Kidney (tissue), 14 donors: Measurements from ENCODE around the gene FBXO2. TPM values are rescaled to one million over a fixed set of nuclear protein-coding genes. Genes with fewer than 3 reads are reported as not detected.

Experiments used
- DNase-seq, 5 donors: peaks; one replicate each; pipeline ENCODE4 v3.0.0-alpha.2; 2013 to 2020
- FAIRE-seq: peaks from 2 replicates; lab custom pipeline; 2012; peaks lifted over from hg19 to GRCh38; lab: Jason Lieb, UNC
- H3K27ac ChIP-seq, 2 donors: one replicate each; pipeline ENCODE4 v1.7.0; 2013; ENCODE audit warnings: low read depth in 2 of 2, low read length in 2 of 2, inconsistent platforms in 1 of 2
- H3K27me3 ChIP-seq: one replicate; pipeline ENCODE4 v1.7.1; 2013; ENCODE audit warnings: low read length, inconsistent platforms; ENCODE audit not compliant: control insufficient read depth, insufficient read depth
- H3K36me3 ChIP-seq, 3 donors: one replicate each; pipeline versions ENCODE4 v1.7.0 to v1.7.1; 2013; ENCODE audit warnings: low read length in 3 of 3, control low read depth in 1 of 3, inconsistent platforms in 1 of 3; ENCODE audit not compliant: insufficient read depth in 3 of 3, control insufficient read depth in 2 of 3
- H3K4me1 ChIP-seq, 3 donors: one replicate each; pipeline versions ENCODE4 v1.7.0 to v1.7.1; 2013; ENCODE audit warnings: low read length in 3 of 3, inconsistent platforms in 1 of 3, low read depth in 1 of 3; ENCODE audit not compliant: control insufficient read depth in 2 of 3, insufficient read depth in 2 of 3
- H3K4me3 ChIP-seq, 3 donors: one replicate each; pipeline versions ENCODE4 v1.7.0 to v1.8.1; 2013; ENCODE audit warnings: low read length in 3 of 3, control low read depth in 1 of 3, inconsistent platforms in 1 of 3
- H3K9ac ChIP-seq, 3 donors: one replicate each; pipeline versions ENCODE4 v1.7.0 to v1.7.1; 2013; ENCODE audit warnings: low read length in 3 of 3, control low read depth in 1 of 3, inconsistent platforms in 1 of 3
- H3K9me3 ChIP-seq, 3 donors: one replicate each; pipeline versions ENCODE4 v1.7.0 to v1.7.1; 2013; ENCODE audit warnings: low read length in 3 of 3, control low read depth in 1 of 3, inconsistent platforms in 1 of 3; ENCODE audit not compliant: control insufficient read depth in 2 of 3, insufficient read depth in 1 of 3
- intact Hi-C: fragments of 100-400 bp; cut with DNase I; formaldehyde crosslinking; loops from one replicate; pipeline ENCODE4 v1.11.1; 2022
- polyA plus RNA-seq: library from polyadenylated mRNA; stranded (reverse); fragments of 350-450 nt; fragmentation: Illumina TruSeq; extraction: RNeasy Lipid Tissue Mini Kit (QIAGEN cat#74804); gene quantifications from one replicate; pipeline ENCODE4 v1.2.3, GENCODE V29; 2014; ENCODE audit warnings: low read depth, low replicate concordance; ENCODE audit not compliant: insufficient read depth
- total RNA-seq: library from RNA; stranded (reverse); fragmentation: NEBNext Ultra II Directional; extraction: Animal tissue kit (Norgen Biotek cat#: 25700); gene quantifications from one replicate; pipeline ENCODE4 v1.2.1, GENCODE V29; 2021
- TF ChIP-seq, protein P1 (sequence below): IDR thresholded peaks from 3 replicates; pipeline ENCODE4 v1.5.1; 2012; ENCODE audit warnings: mild to moderate bottlenecking, moderate library complexity, borderline replicate concordance; ENCODE audit not compliant: insufficient read depth; ENCODE audit errors: extremely low read depth
- donor health status: control.
- donor health status: control.
- donor health status: control.
- donor health status: control.
- donor health status: control.
- donor health status: DM: yes; HTN: yes; CAD: no.
- donor health status: Normal renal cell carcinoma (clear cell type).

Gene FBXO2
- total and polyA plus RNA-seq, 2 donors from 2014 or later, result 10.2 to 38.4 TPM

DNA sequence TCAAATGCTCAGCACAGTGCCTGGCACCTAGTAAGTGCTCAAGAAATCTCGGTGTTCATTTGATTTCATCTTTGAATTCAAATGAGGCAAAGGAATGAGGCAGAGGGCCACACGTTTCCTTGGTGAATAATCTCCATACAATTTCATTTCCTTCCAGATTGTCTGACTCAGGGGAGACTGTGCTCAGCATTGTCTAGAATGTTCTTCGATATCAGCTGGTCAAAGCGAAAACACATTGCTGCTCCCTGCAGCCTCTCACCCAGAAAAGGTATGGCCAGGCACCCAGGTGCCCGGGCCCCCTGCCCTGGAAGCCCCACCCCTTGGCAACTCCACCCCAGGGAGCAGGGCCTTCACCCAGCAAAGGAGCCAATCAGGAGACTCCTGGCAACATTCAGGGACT is 55.8 kb downstream of the FBXO2 start:
- no peaks in the 10 kb centered on the region for H3K27me3 ChIP-seq
- DNase-seq (no peak), FAIRE-seq (no peak)
- no peaks in the 10 kb centered on the region for H3K4me1 ChIP-seq
- no peak overlapping the region for H3K27ac ChIP-seq
- H3K9ac ChIP-seq, result no peak overlapping the region
- H3K4me3 ChIP-seq, result no peak overlapping the region
- no peaks in the 10 kb centered on the region for H3K36me3 ChIP-seq
- intact Hi-C loops, result no loop called here
- TF ChIP-seq, protein P1, sequence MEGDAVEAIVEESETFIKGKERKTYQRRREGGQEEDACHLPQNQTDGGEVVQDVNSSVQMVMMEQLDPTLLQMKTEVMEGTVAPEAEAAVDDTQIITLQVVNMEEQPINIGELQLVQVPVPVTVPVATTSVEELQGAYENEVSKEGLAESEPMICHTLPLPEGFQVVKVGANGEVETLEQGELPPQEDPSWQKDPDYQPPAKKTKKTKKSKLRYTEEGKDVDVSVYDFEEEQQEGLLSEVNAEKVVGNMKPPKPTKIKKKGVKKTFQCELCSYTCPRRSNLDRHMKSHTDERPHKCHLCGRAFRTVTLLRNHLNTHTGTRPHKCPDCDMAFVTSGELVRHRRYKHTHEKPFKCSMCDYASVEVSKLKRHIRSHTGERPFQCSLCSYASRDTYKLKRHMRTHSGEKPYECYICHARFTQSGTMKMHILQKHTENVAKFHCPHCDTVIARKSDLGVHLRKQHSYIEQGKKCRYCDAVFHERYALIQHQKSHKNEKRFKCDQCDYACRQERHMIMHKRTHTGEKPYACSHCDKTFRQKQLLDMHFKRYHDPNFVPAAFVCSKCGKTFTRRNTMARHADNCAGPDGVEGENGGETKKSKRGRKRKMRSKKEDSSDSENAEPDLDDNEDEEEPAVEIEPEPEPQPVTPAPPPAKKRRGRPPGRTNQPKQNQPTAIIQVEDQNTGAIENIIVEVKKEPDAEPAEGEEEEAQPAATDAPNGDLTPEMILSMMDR, result no peak
- no peaks in the 10 kb centered on the region for H3K9me3 ChIP-seq

Other genes starting within 250 kb of the FBXO2 start
- gene DISP3, start 175.3 kb downstream of the FBXO2 start, total RNA-seq, result 0.19 TPM
- gene DISP3, start 175.3 kb downstream of the FBXO2 start, polyA plus RNA-seq, result not detected
- gene FBXO44, start 448 bp upstream of the FBXO2 start, total RNA-seq, result 22.5 TPM
- 66.6 TPM for gene FBXO44, start 448 bp upstream of the FBXO2 start, polyA plus RNA-seq
- 8.1 TPM for gene FBXO6, start 9.8 kb upstream of the FBXO2 start, total RNA-seq
- gene FBXO6, start 9.8 kb upstream of the FBXO2 start, polyA plus RNA-seq, result 11.2 TPM
- 36.8 TPM for gene MAD2L2, start 26.7 kb upstream of the FBXO2 start, total RNA-seq
- gene MAD2L2, start 26.7 kb upstream of the FBXO2 start, polyA plus RNA-seq, result 51.7 TPM
- gene DRAXIN, start 37.3 kb upstream of the FBXO2 start, total RNA-seq, result 0.28 TPM
- gene DRAXIN, start 37.3 kb upstream of the FBXO2 start, polyA plus RNA-seq, result 0.17 TPM
- 66.1 TPM for gene AGTRAP, start 81.7 kb upstream of the FBXO2 start, total RNA-seq
- gene AGTRAP, start 81.7 kb upstream of the FBXO2 start, polyA plus RNA-seq, result 140 TPM
- 4.2 TPM for gene C1orf167, start 107.8 kb upstream of the FBXO2 start, total RNA-seq
- gene C1orf167, start 107.8 kb upstream of the FBXO2 start, polyA plus RNA-seq, result 1.9 TPM
- 65.5 TPM for gene MTHFR, start 151.5 kb upstream of the FBXO2 start, total RNA-seq
- 10.6 TPM for gene MTHFR, start 151.5 kb upstream of the FBXO2 start, polyA plus RNA-seq
- 26.0 TPM for gene CLCN6, start 151.8 kb upstream of the FBXO2 start, total RNA-seq
- 7.1 TPM for gene CLCN6, start 151.8 kb upstream of the FBXO2 start, polyA plus RNA-seq
- 0.50 TPM for gene NPPA, start 193.4 kb upstream of the FBXO2 start, total RNA-seq
- not detected for gene NPPA, start 193.4 kb upstream of the FBXO2 start, polyA plus RNA-seq
- not detected for gene NPPB, start 204.5 kb upstream of the FBXO2 start, total RNA-seq
- not detected for gene NPPB, start 204.5 kb upstream of the FBXO2 start, polyA plus RNA-seq